Fibroblast of lung (primary cell): ENCODE results near the gene PLXNA2. TPM values are rescaled to one million over a fixed set of nuclear protein-coding genes. Genes with fewer than 3 reads are reported as not detected.

Experiments
- DNase-seq, 2 donors: peaks; one replicate each; pipeline versions ENCODE4 v3.0.0 to v3.0.0-alpha.2; 2010; ENCODE audit warnings: low read depth in 2 of 2
- H2AFZ ChIP-seq: 2 replicates; pipeline ENCODE4 v1.5.1; 2012; ENCODE audit warnings: low read length, control low read depth, inconsistent platforms
- H3K27ac ChIP-seq: 2 replicates; pipeline ENCODE4 v1.5.1; 2011; ENCODE audit warnings: low read length, control low read depth; ENCODE audit not compliant: insufficient read depth
- H3K27me3 ChIP-seq: 2 replicates; pipeline ENCODE4 v1.5.1; 2011; ENCODE audit warnings: mild to moderate bottlenecking, low read length; ENCODE audit not compliant: control insufficient read depth, insufficient read depth
- H3K36me3 ChIP-seq: 2 replicates; pipeline ENCODE4 v1.5.1; 2011; ENCODE audit warnings: low read length; ENCODE audit not compliant: control insufficient read depth, insufficient read depth
- H3K4me1 ChIP-seq: 2 replicates; pipeline ENCODE4 v1.5.1; 2011; ENCODE audit warnings: low read length; ENCODE audit not compliant: control insufficient read depth, insufficient read depth; ENCODE audit errors: extremely low read depth
- H3K4me2 ChIP-seq: 2 replicates; pipeline ENCODE4 v1.5.1; 2011; ENCODE audit warnings: low read length, control low read depth; ENCODE audit not compliant: insufficient read depth; ENCODE audit errors: extremely low read depth
- H3K4me3 ChIP-seq, 4 experiments: fragments of 200-600 bp in 1 of 4; sonication (generic) in 1 of 4; replicated peaks in 1 of 4; 2 replicates each; pipeline ENCODE4 v1.5.1; 2011 to 2016; ENCODE audit warnings: low read length in 4 of 4, low read depth in 3 of 4, mild to moderate bottlenecking in 3 of 4, control low read depth in 2 of 4, inconsistent platforms in 1 of 4, mixed read lengths in 1 of 4; ENCODE audit not compliant: insufficient read depth in 1 of 4; ENCODE audit errors: control extremely low read depth in 1 of 4
- H3K79me2 ChIP-seq: 2 replicates; pipeline ENCODE4 v1.5.1; 2012; ENCODE audit warnings: mild to moderate bottlenecking, low read length, inconsistent platforms; ENCODE audit not compliant: control insufficient read depth, insufficient read depth
- H3K9ac ChIP-seq: 2 replicates; pipeline ENCODE4 v1.5.1; 2011; ENCODE audit warnings: mild to moderate bottlenecking, low read length, control low read depth; ENCODE audit not compliant: insufficient read depth
- H3K9me3 ChIP-seq: 2 replicates; pipeline ENCODE4 v1.5.1; 2012; ENCODE audit warnings: low read depth, low read length; ENCODE audit not compliant: control insufficient read depth, insufficient read depth
- H4K20me1 ChIP-seq: 2 replicates; pipeline ENCODE4 v1.5.1; 2011; ENCODE audit warnings: low read length; ENCODE audit not compliant: control insufficient read depth, insufficient read depth; ENCODE audit errors: extremely low read depth
- CTCF ChIP-seq, 2 donors: IDR thresholded peaks in 1 of 2; conservative IDR thresholded peaks in 1 of 2; 1 replicate in 1 of 2; 2 replicates in 1 of 2; pipeline ENCODE4 v1.5.1; 2011 to 2012; ENCODE audit warnings: low read length in 2 of 2, control low read depth in 1 of 2, inconsistent platforms in 1 of 2, low read depth in 1 of 2, mild to moderate bottlenecking in 1 of 2
- EZH2 ChIP-seq: IDR thresholded peaks from 2 replicates; pipeline ENCODE4 v1.5.1; 2012; ENCODE audit warnings: low read length, control low read depth, mild to moderate bottlenecking; ENCODE audit errors: missing control alignments
- polyA plus RNA-seq, 2 donors: library from polyadenylated mRNA; depleted of rRNA in 1 of 2; stranded (reverse) in 1 of 2; unstranded in 1 of 2; fragments of >200 nt; gene quantifications; 2 replicates each; pipeline ENCODE4 v1.2.1, GENCODE V29; 2011 to 2012; ENCODE audit warnings: missing spikeins in 1 of 2
- total RNA-seq: library from RNA; depleted of rRNA; stranded (reverse); fragments of >200 nt; gene quantifications from 2 replicates; pipeline ENCODE4 v1.2.1, GENCODE V29; 2014

The PLXNA2 gene
- total and polyA plus RNA-seq, 2 donors (not counting 1 experiment from before 2014, with no cell fraction given), result 0.43 to 2.0 TPM

GRCh38 chr1:208047975-208048374 is 196.2 kb downstream of the PLXNA2 start:
- Histone ChIP-seq H3K36me3 (no peaks in the 10 kb centered on the region), H2AFZ (peak overlapping the region; percentile 26), H3K4me2 (no peak overlapping the region)

GRCh38 chr1:208047476-208047934 is 196.7 kb downstream of the PLXNA2 start:
- no peak overlapping the region for H3K4me2 ChIP-seq
- no peak overlapping the region for H3K4me3 ChIP-seq
- no peaks in the 10 kb centered on the region for H4K20me1 ChIP-seq
- no peak overlapping the region for H3K27ac ChIP-seq
- peak; percentile 55 to 91 for DNase-seq
- H3K27me3 ChIP-seq, result no peaks in the 10 kb centered on the region
- H3K79me2 ChIP-seq, result no peaks in the 10 kb centered on the region
- H3K9me3 ChIP-seq, result no peaks in the 10 kb centered on the region
- no peaks in the 10 kb centered on the region for H3K4me1 ChIP-seq
- TF ChIP-seq CTCF (conservative IDR thresholded peaks at IDR 0.05 in 1 of 2, IDR thresholded peaks at IDR 0.05 in 1 of 2; ENCODE audit: low read depth in 1 of 2, low read length in 2 of 2), result no peak
- no peak for TF ChIP-seq EZH2
- no peak overlapping the region for H3K9ac ChIP-seq
- H3K36me3 ChIP-seq, result no peaks in the 10 kb centered on the region
- no peak overlapping the region for H2AFZ ChIP-seq

More at GRCh38 chr1:208047975-208048374, 196.2 kb downstream of the PLXNA2 start:
- H3K4me3 ChIP-seq, result no peak overlapping the region
- no peak overlapping the region for H3K9ac ChIP-seq
- H3K9me3 ChIP-seq, result no peaks in the 10 kb centered on the region
- no peaks in the 10 kb centered on the region for H4K20me1 ChIP-seq
- H3K27me3 ChIP-seq, result no peaks in the 10 kb centered on the region
- DNase-seq, result peak; percentile 40 to 52
- H3K4me1 ChIP-seq, result no peaks in the 10 kb centered on the region
- TF ChIP-seq CTCF (conservative IDR thresholded peaks at IDR 0.05 in 1 of 2, IDR thresholded peaks at IDR 0.05 in 1 of 2; ENCODE audit: low read depth in 1 of 2, low read length in 2 of 2) (no peak), EZH2 (no peak)
- H3K27ac ChIP-seq, result no peak overlapping the region
- no peaks in the 10 kb centered on the region for H3K79me2 ChIP-seq

- H3K9me3 ChIP-seq, result no peaks in the 10 kb centered on the region
- H3K4me2 ChIP-seq, result no peak overlapping the region
- H4K20me1 ChIP-seq, result no peaks in the 10 kb centered on the region
- H3K27me3 ChIP-seq, result no peaks in the 10 kb centered on the region
- no peak overlapping the region for H2AFZ ChIP-seq
- no peaks in the 10 kb centered on the region for H3K79me2 ChIP-seq
- no peaks in the 10 kb centered on the region for H3K36me3 ChIP-seq
- TF ChIP-seq EZH2 (no peak), CTCF (conservative IDR thresholded peaks at IDR 0.05 in 1 of 2, IDR thresholded peaks at IDR 0.05 in 1 of 2; ENCODE audit: low read depth in 1 of 2, low read length in 2 of 2) (no peak)
- DNase-seq, result no peak
- H3K9ac ChIP-seq, result no peak overlapping the region
- H3K27ac ChIP-seq, result no peak overlapping the region
- H3K4me1 ChIP-seq, result no peaks in the 10 kb centered on the region
- no peak overlapping the region for H3K4me3 ChIP-seq
Measured at GRCh38 chr1:208045463-208046260, 198.5 kb downstream of the PLXNA2 start.
